ENCODE data around the gene NOS1AP.
"Not testable (repeated sequence)": the region's sequence is repeated elsewhere in the genome, so short reads cannot be mapped to it uniquely, and the experiment has no call there.

Gene NOS1AP

GRCh38 chr1:162396201-162396906 lies 326.9 kb downstream of the NOS1AP start:
- DNase-seq (ENCODE audit: low read depth in 1 of 2, low spot score in 1 of 2), result no peak

GRCh38 chr1:162397039-162397448 lies 327.6 kb downstream of the NOS1AP start:
- DNase-seq (ENCODE audit: low read depth in 1 of 2, low spot score in 1 of 2), result no peak

GRCh38 chr1:162397943-162398560 lies 328.6 kb downstream of the NOS1AP start:
- DNase-seq (ENCODE audit: low read depth in 1 of 2, low spot score in 1 of 2), result no peak

- no peak for DNase-seq (ENCODE audit: low read depth in 1 of 2, low spot score in 1 of 2)
Measured at GRCh38 chr1:162398999-162399580, 329.6 kb downstream of the NOS1AP start.

- no peak for DNase-seq (ENCODE audit: low read depth in 1 of 2, low spot score in 1 of 2)
Measured at GRCh38 chr1:162400790-162401355, 331.4 kb downstream of the NOS1AP start.

GRCh38 chr1:162404550-162405160 lies 335.2 kb downstream of the NOS1AP start:
- no peak for DNase-seq (ENCODE audit: low read depth in 1 of 2, low spot score in 1 of 2)

GRCh38 chr1:162405800-162406199 lies 336.3 kb downstream of the NOS1AP start:
- DNase-seq (ENCODE audit: low read depth in 1 of 2, low spot score in 1 of 2), result no peak

- DNase-seq (ENCODE audit: low read depth in 1 of 2, low spot score in 1 of 2), result no peak
Measured at GRCh38 chr1:162406811-162407210, 337.3 kb downstream of the NOS1AP start.

GRCh38 chr1:162407539-162407938 lies 338.0 kb downstream of the NOS1AP start:
- DNase-seq (ENCODE audit: low read depth in 1 of 2, low spot score in 1 of 2), result no peak

GRCh38 chr1:162412002-162412401 lies 342.5 kb downstream of the NOS1AP start, which contains the start of gene SH2D1B:
SH2D1B (minus strand) TSS chr1:162412136; CDS start chr1:162412016, 120 bp downstream.
- DNase-seq (ENCODE audit: low read depth in 1 of 2, low spot score in 1 of 2), result no peak

GRCh38 chr1:162416215-162416614 lies 346.7 kb downstream of the NOS1AP start:
- DNase-seq (ENCODE audit: low read depth in 1 of 2, low spot score in 1 of 2), result no peak

GRCh38 chr1:162416909-162417308 lies 347.4 kb downstream of the NOS1AP start:
- DNase-seq (ENCODE audit: low read depth in 1 of 2, low spot score in 1 of 2), result no peak

GRCh38 chr1:162417650-162418049 lies 348.2 kb downstream of the NOS1AP start:
- no peak for DNase-seq (ENCODE audit: low read depth in 1 of 2, low spot score in 1 of 2)

- DNase-seq (ENCODE audit: low read depth in 1 of 2, low spot score in 1 of 2), result not testable (repeated sequence)
Measured at GRCh38 chr1:162418584-162418983, 349.1 kb downstream of the NOS1AP start.

GRCh38 chr1:162419450-162419931 lies 350.0 kb downstream of the NOS1AP start:
- DNase-seq (ENCODE audit: low read depth in 1 of 2, low spot score in 1 of 2), result not testable (repeated sequence)
